PC-3 (cell line): ENCODE results near the gene TAF5L.

ENCODE experiments used
- CTCF ChIP-seq: fragments of 300-600 bp; sonication (generic); conservative IDR thresholded peaks from 2 replicates; pipeline ENCODE4 v1.5.1; 2017; ENCODE audit warnings: antibody characterized with exemption, low read depth, mild to moderate bottlenecking, low read length
- EZH2 ChIP-seq: fragments of 300-600 bp; sonication (generic); IDR thresholded peaks from one replicate; pipeline ENCODE4 v1.6.1; 2017; ENCODE audit warnings: antibody characterized with exemption, mild to moderate bottlenecking, low read length; ENCODE audit not compliant: unreplicated experiment
- EZH2phosphoT487 ChIP-seq: fragments of 300-600 bp; sonication (generic); IDR thresholded peaks from 2 replicates; pipeline ENCODE4 v1.6.1; 2018; ENCODE audit warnings: mild to moderate bottlenecking, antibody characterized with exemption, low read length, borderline replicate concordance

- TF ChIP-seq CTCF (no peak), EZH2 (no peak), EZH2phosphoT487 (no peak)
These were observed 62.2 kb downstream of the TAF5L start for GRCh38 chr1:229563701-229564100.
